ENCODE data around the gene SEC14L1.

GRCh38 chr17:77214743-77215142 lies 74.0 kb downstream of the SEC14L1 start:
- TF ChIP-seq EP300 (IDR thresholded peaks at IDR 0.05; ENCODE audit: borderline replicate concordance) (no peak), EGR1 (IDR thresholded peaks at IDR 0.05) (no peak), NFIC (IDR thresholded peaks at IDR 0.05) (no peak), CEBPB (IDR thresholded peaks at IDR 0.05) (no peak), TAF1 (IDR thresholded peaks at IDR 0.05; ENCODE audit: low read depth) (no peak)

Data from Ishikawa (cell line).